ENCODE data around the gene CBLL1. TPM values are rescaled to one million over a fixed set of nuclear protein-coding genes. Genes with fewer than 3 reads are reported as not detected.

The CBLL1 gene
- polyA plus RNA-seq, 1 of the 3 experiments (the other 2 are of a cell fraction), result 28.8 TPM

GRCh38 chr7:107768263-107768662 lies 24.3 kb downstream of the CBLL1 start (continued):
- TF ChIP-seq CTCF (IDR thresholded peaks at IDR 0.05) (no peak), GABPA (IDR thresholded peaks at IDR 0.05; ENCODE audit: low read depth) (no peak), EZH2phosphoT487 (IDR thresholded peaks at IDR 0.05; ENCODE audit: borderline replicate concordance, low read depth) (no peak), ELF1 (IDR thresholded peaks at IDR 0.05) (no peak), ZBTB33 (IDR thresholded peaks at IDR 0.05; ENCODE audit: borderline replicate concordance, low read depth) (no peak), POLR2AphosphoS5 (IDR thresholded peaks at IDR 0.05; ENCODE audit: low read depth, low read length) (no peak), TCF12 (IDR thresholded peaks at IDR 0.05) (no peak), TAF1 (IDR thresholded peaks at IDR 0.05; ENCODE audit: borderline replicate concordance, low read depth, low read length) (no peak), MXI1 (IDR thresholded peaks at IDR 0.05; ENCODE audit: low read depth, low read length) (no peak)

- H3K9me2 ChIP-seq, result no peaks in the 10 kb centered on the region
- POLR2A ChIA-PET, result no interaction called here
- H3K4me3 ChIP-seq (ENCODE audit: low read depth in 2 of 2, low read length in 1 of 2), result no peak overlapping the region
- no peaks in the 10 kb centered on the region for H3F3A ChIP-seq (replicated peaks; ENCODE audit: insufficient read depth)
- no peaks in the 10 kb centered on the region; a peak in 2 of 4 replicates for H3K4me1 ChIP-seq (ENCODE audit: control insufficient read depth in 1 of 2, insufficient read depth in 2 of 2, low read depth in 1 of 2, low read length in 1 of 2)
- H4K20me1 ChIP-seq (ENCODE audit: insufficient read depth), result no peaks in the 10 kb centered on the region
- no peak overlapping the region for H2AFZ ChIP-seq (ENCODE audit: low read depth)
- no peak overlapping the region for H3K9ac ChIP-seq
- CTCF ChIA-PET, result interaction anchor here (1.2 to 2.0 kb wide), 5 partner anchors 15 to 106 kb away, joined by 3 to 6 read pairs (median 4); no protein-coding TSS in a partner anchor
- DNase-seq, result no peak
- no peaks in the 10 kb centered on the region for H3K79me2 ChIP-seq (ENCODE audit: insufficient read depth)
- peaks cover 0 to 3% of the 10 kb centered on the region in 2 experiments for H3K36me3 ChIP-seq (replicated peaks in 1 of 2; ENCODE audit: control insufficient read depth in 1 of 2, insufficient read depth in 2 of 2, low read length in 1 of 2)
- no peak overlapping the region for H3K4me2 ChIP-seq
- H3K9me3 ChIP-seq, result no peaks in the 10 kb centered on the region
- 40% methylated on average over 2 of the region's 2 CpGs for WGBS (ENCODE audit: low lambda C conversion rate)
- no peaks in the 10 kb centered on the region for H3K27me3 ChIP-seq (ENCODE audit: insufficient read depth)
- H3K27ac ChIP-seq (ENCODE audit: low read depth in 2 of 2, low read length in 1 of 2), result no peak overlapping the region
- TF ChIP-seq SIN3A (IDR thresholded peaks at IDR 0.05; ENCODE audit: borderline replicate concordance, low read depth, low read length), result no peak
- TF ChIP-seq RXRA (IDR thresholded peaks at IDR 0.05; ENCODE audit: borderline replicate concordance, low read depth), result no peak
- TF ChIP-seq NRF1 (IDR thresholded peaks at IDR 0.05; ENCODE audit: low read depth, low read length), result no peak
- TF ChIP-seq TAF1 (IDR thresholded peaks at IDR 0.05; ENCODE audit: borderline replicate concordance, low read depth, low read length), result no peak
- no peak for TF ChIP-seq CHD2 (IDR thresholded peaks at IDR 0.05; ENCODE audit: low read length, partially characterized antibody)
- no peak for TF ChIP-seq FOSL2 (IDR thresholded peaks at IDR 0.05; ENCODE audit: borderline replicate concordance, low read depth)
- TF ChIP-seq JUND (IDR thresholded peaks at IDR 0.05), result no peak
- no peak for TF ChIP-seq RCOR1 (IDR thresholded peaks at IDR 0.05; ENCODE audit: low read length)
- no peak for TF ChIP-seq USF2 (IDR thresholded peaks at IDR 0.05; ENCODE audit: borderline replicate concordance, low read depth, low read length)
- TF ChIP-seq SMC3 (IDR thresholded peaks at IDR 0.05; ENCODE audit: low read depth, low read length), result no peak
- TF ChIP-seq ZBTB33 (IDR thresholded peaks at IDR 0.05; ENCODE audit: borderline replicate concordance, low read depth), result no peak
- no peak for TF ChIP-seq GATA2 (CRISPR knock-in tag; IDR thresholded peaks at IDR 0.05)
- TF ChIP-seq YY1 (IDR thresholded peaks at IDR 0.05; ENCODE audit: low read depth), result no peak
Measured at GRCh38 chr7:107773027-107773426, 29.1 kb downstream of the CBLL1 start.

Measured in SK-N-SH (cell line).